Measurements from ENCODE around the gene KRTAP11-1.

The KRTAP11-1 gene, protein sequence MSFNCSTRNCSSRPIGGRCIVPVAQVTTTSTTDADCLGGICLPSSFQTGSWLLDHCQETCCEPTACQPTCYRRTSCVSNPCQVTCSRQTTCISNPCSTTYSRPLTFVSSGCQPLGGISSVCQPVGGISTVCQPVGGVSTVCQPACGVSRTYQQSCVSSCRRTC

DNA sequence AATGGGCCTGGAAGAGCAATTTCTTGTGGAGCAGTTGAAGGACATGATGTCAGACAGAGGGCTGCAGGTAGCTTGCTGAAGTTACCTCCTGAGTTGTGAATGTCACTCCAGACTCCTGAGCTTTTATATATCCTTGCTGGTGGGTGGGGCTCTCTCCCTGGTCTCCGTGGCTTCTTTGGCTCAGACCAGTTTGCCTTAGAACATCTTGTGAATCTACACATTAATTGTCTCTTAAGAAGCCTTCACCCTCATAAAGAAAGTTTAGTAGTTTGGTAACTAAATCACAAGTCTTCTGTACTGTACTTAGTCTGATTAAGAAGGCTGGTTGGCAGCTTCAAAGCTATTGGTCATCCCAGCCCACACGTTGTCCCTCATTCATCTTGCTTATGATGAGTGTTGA lies at the start of gene KRTAP11-1:
KRTAP11-1 (minus strand) TSS at position 101 of the 400 bp plus-strand sequence; CDS start at position 45, 56 bp downstream.
- TF ChIP-seq, protein P1, sequence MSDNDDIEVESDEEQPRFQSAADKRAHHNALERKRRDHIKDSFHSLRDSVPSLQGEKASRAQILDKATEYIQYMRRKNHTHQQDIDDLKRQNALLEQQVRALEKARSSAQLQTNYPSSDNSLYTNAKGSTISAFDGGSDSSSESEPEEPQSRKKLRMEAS (IDR thresholded peaks at IDR 0.05; ENCODE audit: low read depth, low read length): no peak
- TF ChIP-seq POLR2A (IDR thresholded peaks at IDR 0.05; ENCODE audit: extremely low read depth, insufficient read length) (no peak), MYC (IDR thresholded peaks at IDR 0.05; ENCODE audit: low read depth, low read length) (no peak)
- TF ChIP-seq, protein P2, sequence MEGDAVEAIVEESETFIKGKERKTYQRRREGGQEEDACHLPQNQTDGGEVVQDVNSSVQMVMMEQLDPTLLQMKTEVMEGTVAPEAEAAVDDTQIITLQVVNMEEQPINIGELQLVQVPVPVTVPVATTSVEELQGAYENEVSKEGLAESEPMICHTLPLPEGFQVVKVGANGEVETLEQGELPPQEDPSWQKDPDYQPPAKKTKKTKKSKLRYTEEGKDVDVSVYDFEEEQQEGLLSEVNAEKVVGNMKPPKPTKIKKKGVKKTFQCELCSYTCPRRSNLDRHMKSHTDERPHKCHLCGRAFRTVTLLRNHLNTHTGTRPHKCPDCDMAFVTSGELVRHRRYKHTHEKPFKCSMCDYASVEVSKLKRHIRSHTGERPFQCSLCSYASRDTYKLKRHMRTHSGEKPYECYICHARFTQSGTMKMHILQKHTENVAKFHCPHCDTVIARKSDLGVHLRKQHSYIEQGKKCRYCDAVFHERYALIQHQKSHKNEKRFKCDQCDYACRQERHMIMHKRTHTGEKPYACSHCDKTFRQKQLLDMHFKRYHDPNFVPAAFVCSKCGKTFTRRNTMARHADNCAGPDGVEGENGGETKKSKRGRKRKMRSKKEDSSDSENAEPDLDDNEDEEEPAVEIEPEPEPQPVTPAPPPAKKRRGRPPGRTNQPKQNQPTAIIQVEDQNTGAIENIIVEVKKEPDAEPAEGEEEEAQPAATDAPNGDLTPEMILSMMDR (IDR thresholded peaks at IDR 0.05; ENCODE audit: low read depth, low read length): no peak
- no peak for DNase-seq (ENCODE audit: low read depth)
- no peak within 1 kb of the TSS for H3K4me3 ChIP-seq (ENCODE audit: low read depth, low read length)

DNA sequence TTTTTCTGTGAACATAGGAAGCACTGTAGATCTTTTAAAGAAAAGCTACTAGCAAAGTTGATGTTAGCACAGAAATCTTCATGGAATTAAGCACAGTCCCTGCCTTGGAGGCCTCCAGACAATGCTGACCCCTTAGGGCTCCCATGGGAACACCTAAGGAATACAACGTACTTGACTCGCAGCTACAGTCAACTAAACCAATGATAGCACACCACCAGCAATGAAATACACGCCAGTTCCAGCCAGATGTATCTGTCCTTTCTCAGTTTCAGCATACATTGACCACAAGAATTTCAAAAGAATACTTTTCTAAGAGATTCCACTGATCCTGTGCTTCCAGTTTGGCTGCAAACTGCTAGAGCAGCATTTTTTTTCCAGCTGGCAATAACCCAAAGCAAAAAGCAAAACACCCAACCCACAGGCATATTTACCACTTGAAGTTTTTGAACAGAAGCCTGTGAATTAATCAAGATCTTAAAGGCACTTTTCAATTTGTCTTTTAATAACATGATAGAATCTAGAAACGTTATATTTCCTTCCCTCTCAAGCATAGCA lies 42.8 kb upstream of the KRTAP11-1 start:
- TF ChIP-seq, protein P1 (IDR thresholded peaks at IDR 0.05; ENCODE audit: low read depth, low read length): no peak
- TF ChIP-seq, protein P2 (IDR thresholded peaks at IDR 0.05; ENCODE audit: low read depth, low read length): no peak
- TF ChIP-seq MYC (IDR thresholded peaks at IDR 0.05; ENCODE audit: low read depth, low read length): no peak
- no peak for TF ChIP-seq POLR2A (IDR thresholded peaks at IDR 0.05; ENCODE audit: extremely low read depth, insufficient read length)
- no peak for DNase-seq (ENCODE audit: low read depth)
- no peak overlapping the region for H3K4me3 ChIP-seq (ENCODE audit: low read depth, low read length)

DNA sequence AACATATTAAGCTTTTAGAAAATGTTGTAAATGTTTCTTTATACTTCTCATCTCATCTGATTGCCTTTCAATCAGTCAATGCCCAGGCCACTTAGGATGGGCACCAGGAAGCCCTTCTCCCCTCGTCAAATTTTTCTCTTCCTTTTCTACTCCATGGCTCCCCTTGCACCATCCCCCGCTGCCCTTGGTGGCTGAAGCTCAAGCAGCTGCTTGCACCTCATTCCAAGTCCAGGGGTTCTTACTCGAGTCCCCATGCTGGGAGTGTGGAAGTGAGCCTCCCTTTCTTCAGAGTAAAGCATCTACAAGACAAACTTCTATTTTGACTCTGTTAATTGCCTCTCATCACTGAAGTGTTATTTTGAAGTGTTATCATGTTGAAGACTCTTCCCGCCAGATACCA lies 39.7 kb upstream of the KRTAP11-1 start:
- TF ChIP-seq MYC (IDR thresholded peaks at IDR 0.05; ENCODE audit: low read depth, low read length) (no peak), POLR2A (IDR thresholded peaks at IDR 0.05; ENCODE audit: extremely low read depth, insufficient read length) (no peak)
- TF ChIP-seq, protein P2 (IDR thresholded peaks at IDR 0.05; ENCODE audit: low read depth, low read length): no peak
- TF ChIP-seq, protein P1 (IDR thresholded peaks at IDR 0.05; ENCODE audit: low read depth, low read length): no peak
- DNase-seq (ENCODE audit: low read depth): no peak
- H3K4me3 ChIP-seq (ENCODE audit: low read depth, low read length): no peak overlapping the region

DNA sequence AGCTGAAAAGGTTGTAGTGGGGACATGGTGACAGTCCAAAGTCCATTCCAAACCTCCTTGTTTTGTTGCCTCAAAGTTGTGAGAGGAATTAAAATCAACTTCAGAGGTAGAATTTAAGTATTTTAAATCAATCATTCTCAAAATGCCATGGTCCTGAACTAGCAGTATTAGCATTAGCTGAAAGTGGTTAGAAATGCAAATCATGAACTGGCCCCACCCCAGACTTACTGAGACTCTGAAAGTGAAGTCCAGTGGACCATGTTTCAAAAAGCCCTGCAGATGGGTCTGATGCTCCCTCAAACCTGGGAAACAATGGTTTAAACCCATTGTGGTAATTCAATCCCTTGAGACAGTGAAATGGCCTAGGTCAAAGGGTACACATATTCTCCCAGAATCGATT lies 36.2 kb upstream of the KRTAP11-1 start:
- no peak for TF ChIP-seq MYC (IDR thresholded peaks at IDR 0.05; ENCODE audit: low read depth, low read length)
- TF ChIP-seq, protein P2 (IDR thresholded peaks at IDR 0.05; ENCODE audit: low read depth, low read length): no peak
- no peak for DNase-seq (ENCODE audit: low read depth)
- H3K4me3 ChIP-seq (ENCODE audit: low read depth, low read length): no peak overlapping the region

DNA sequence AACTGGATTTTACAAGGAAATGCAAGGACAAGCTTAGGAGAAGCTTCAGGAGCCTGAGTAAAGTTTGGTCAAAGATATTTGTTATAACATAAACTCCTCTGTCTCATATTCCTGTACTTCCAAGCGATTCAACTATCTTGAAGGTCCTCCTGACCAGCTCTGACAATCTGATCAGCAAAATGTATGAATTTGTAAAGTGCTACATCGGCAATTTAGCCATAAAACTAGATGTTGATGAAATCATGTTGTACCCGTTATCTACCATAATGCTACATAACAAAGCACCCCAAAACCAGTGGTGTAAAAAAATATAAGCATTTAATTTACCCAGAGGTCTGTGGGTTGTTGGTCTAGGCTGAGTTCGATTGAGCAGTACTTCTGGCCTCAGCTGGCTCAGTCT lies 19.5 kb upstream of the KRTAP11-1 start:
- H3K4me3 ChIP-seq (ENCODE audit: low read depth, low read length): no peak overlapping the region

More for the DNA sequence above, 19.5 kb upstream of the KRTAP11-1 start:
- no peak for DNase-seq (ENCODE audit: low read depth)
- TF ChIP-seq, protein P1 (IDR thresholded peaks at IDR 0.05; ENCODE audit: low read depth, low read length): no peak
- TF ChIP-seq, protein P2 (IDR thresholded peaks at IDR 0.05; ENCODE audit: low read depth, low read length): no peak
- TF ChIP-seq POLR2A (IDR thresholded peaks at IDR 0.05; ENCODE audit: extremely low read depth, insufficient read length) (no peak), MYC (IDR thresholded peaks at IDR 0.05; ENCODE audit: low read depth, low read length) (no peak)

Data from NB4 (cell line).